ENCODE data around the gene C10orf105. TPM values are rescaled to one million over a fixed set of nuclear protein-coding genes. Genes with fewer than 3 reads are reported as not detected.

C10orf105 gene
- total RNA-seq, 2 donors from 2014 or later = 0.13 to 0.33 TPM

GRCh38 chr10:71700731-71701368, 18.7 kb downstream of the C10orf105 start:
- H3K4me3 ChIP-seq (ENCODE audit: low read length) = no peak overlapping the region
- Mint-ChIP-seq H3K27ac (no peak overlapping the region), H3K36me3 (ENCODE audit: low read depth) (no peaks in the 10 kb centered on the region), H3K4me1 (no peaks in the 10 kb centered on the region), H3K4me3 (no peak overlapping the region), H3K9me3 (no peaks in the 10 kb centered on the region), H3K27me3 (ENCODE audit: insufficient read depth) (no peaks in the 10 kb centered on the region)
- H3K9ac ChIP-seq (ENCODE audit: extremely low read depth, low read length, poor library complexity, severe bottlenecking) = no peak overlapping the region
- 91 to 100% methylated on average over 2 to 11 of the region's 11 CpGs for WGBS, 2 experiments (ENCODE audit: insufficient coverage in 1 of 2, insufficient read length in 1 of 2)
- DNase-seq = no peak
- H3K27ac ChIP-seq (ENCODE audit: low read depth, low read length) = no peak overlapping the region
- TF ChIP-seq CTCF (conservative IDR thresholded peaks at IDR 0.05) = no peak
- no peaks in the 10 kb centered on the region for H3K4me1 ChIP-seq (ENCODE audit: control insufficient read depth, insufficient read depth, low read length)
- H3K36me3 ChIP-seq (ENCODE audit: control insufficient read depth, insufficient read depth, low read length) = no peaks in the 10 kb centered on the region
- no peaks in the 10 kb centered on the region for H3K27me3 ChIP-seq (ENCODE audit: control insufficient read depth, insufficient read depth, low read length, poor library complexity, severe bottlenecking)
- no peaks in the 10 kb centered on the region for H3K9me3 ChIP-seq (ENCODE audit: control insufficient read depth, low read length)

GRCh38 chr10:71698737-71699136, 20.8 kb downstream of the C10orf105 start:
- no peak for TF ChIP-seq CTCF (conservative IDR thresholded peaks at IDR 0.05)
- no peak overlapping the region for H3K4me3 Mint-ChIP-seq
- DNase-seq = no peak
- 87 to 96% methylated on average over 5 of the region's 5 CpGs for WGBS, 2 experiments (ENCODE audit: insufficient coverage in 1 of 2, insufficient read length in 1 of 2)
- Histone ChIP-seq H3K27ac (ENCODE audit: low read depth, low read length) (no peak overlapping the region), H3K36me3 (ENCODE audit: control insufficient read depth, insufficient read depth, low read length) (no peaks in the 10 kb centered on the region), H3K9me3 (ENCODE audit: control insufficient read depth, low read length) (no peaks in the 10 kb centered on the region), H3K4me1 (ENCODE audit: control insufficient read depth, insufficient read depth, low read length) (no peaks in the 10 kb centered on the region), H3K9ac (ENCODE audit: extremely low read depth, low read length, poor library complexity, severe bottlenecking) (no peak overlapping the region), H3K27me3 (ENCODE audit: control insufficient read depth, insufficient read depth, low read length, poor library complexity, severe bottlenecking) (no peaks in the 10 kb centered on the region), H3K4me3 (ENCODE audit: low read length) (no peak overlapping the region)
- H3K27ac Mint-ChIP-seq = no peak overlapping the region
- H3K9me3 Mint-ChIP-seq = no peaks in the 10 kb centered on the region
- peaks cover under 1% of the 10 kb centered on the region for H3K4me1 Mint-ChIP-seq
- no peaks in the 10 kb centered on the region for H3K27me3 Mint-ChIP-seq (ENCODE audit: insufficient read depth)
- no peaks in the 10 kb centered on the region for H3K36me3 Mint-ChIP-seq (ENCODE audit: low read depth)

GRCh38 chr10:71697938-71698709, 21.5 kb downstream of the C10orf105 start:
- no peak overlapping the region for H3K27ac Mint-ChIP-seq
- no peaks in the 10 kb centered on the region for H3K27me3 Mint-ChIP-seq (ENCODE audit: insufficient read depth)
- H3K4me1 ChIP-seq (ENCODE audit: control insufficient read depth, insufficient read depth, low read length) = no peaks in the 10 kb centered on the region
- no peak for TF ChIP-seq CTCF (conservative IDR thresholded peaks at IDR 0.05)
- no peaks in the 10 kb centered on the region for H3K36me3 Mint-ChIP-seq (ENCODE audit: low read depth)
- no peak overlapping the region for H3K4me3 Mint-ChIP-seq
- H3K4me1 Mint-ChIP-seq = peaks cover 1% of the 10 kb centered on the region
- WGBS, 2 experiments (ENCODE audit: insufficient coverage in 1 of 2, insufficient read length in 1 of 2) = 74 to 79% methylated on average over 2 to 7 of the region's 7 CpGs
- H3K4me3 ChIP-seq (ENCODE audit: low read length) = no peak overlapping the region
- no peak overlapping the region for H3K9ac ChIP-seq (ENCODE audit: extremely low read depth, low read length, poor library complexity, severe bottlenecking)
- no peaks in the 10 kb centered on the region for H3K27me3 ChIP-seq (ENCODE audit: control insufficient read depth, insufficient read depth, low read length, poor library complexity, severe bottlenecking)
- no peaks in the 10 kb centered on the region for H3K36me3 ChIP-seq (ENCODE audit: control insufficient read depth, insufficient read depth, low read length)
- H3K27ac ChIP-seq (ENCODE audit: low read depth, low read length) = no peak overlapping the region
- no peak for DNase-seq
- no peaks in the 10 kb centered on the region for H3K9me3 ChIP-seq (ENCODE audit: control insufficient read depth, low read length)
- no peaks in the 10 kb centered on the region for H3K9me3 Mint-ChIP-seq
